Measurements from ENCODE around the gene TMEM107.

The TMEM107 gene

DNA sequence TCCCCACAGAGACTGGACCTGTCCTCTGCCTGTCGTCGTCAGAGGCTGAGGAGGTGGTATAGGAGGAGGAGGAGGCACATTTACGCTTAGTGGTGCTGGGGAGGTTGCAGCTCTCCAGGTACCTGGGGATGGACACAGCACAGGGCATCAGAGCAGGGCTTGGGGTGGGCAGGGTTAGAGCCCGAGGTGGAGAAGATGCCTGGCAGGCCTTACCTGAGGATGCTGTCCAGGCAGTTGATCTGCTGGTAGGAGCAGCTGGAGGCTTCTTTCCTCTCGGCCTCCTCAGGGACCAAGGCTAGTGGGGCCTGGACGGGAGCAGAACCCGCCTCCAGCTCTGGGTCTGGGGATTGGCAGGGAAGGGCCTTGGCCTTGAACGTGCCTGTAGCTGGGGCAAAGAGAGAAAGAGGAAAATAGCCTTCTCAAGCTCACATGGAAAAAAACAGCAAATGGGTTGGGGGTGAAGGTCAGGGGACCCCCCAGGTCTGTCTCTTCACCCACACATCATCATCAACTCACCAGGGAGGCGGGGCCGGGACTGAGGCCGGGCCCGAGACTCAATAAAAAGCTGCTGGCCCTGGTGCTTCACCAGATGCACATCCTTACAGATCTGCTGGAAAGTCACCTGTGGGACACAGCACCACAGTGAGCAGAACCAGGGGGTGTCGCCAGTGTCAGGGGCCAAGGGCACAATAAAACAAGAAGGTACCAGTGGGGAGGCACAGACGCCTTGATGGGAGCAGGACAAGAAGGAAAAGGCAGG is 29.6 kb downstream of the TMEM107 start:
- in situ Hi-C loops (cut with MboI; ENCODE audit: low sequenced_read_pairs), result no loop called here
- H3K4me3 ChIP-seq, result no peak overlapping the region
- no peak for DNase-seq (ENCODE audit: low spot score in 2 of 2)

DNA sequence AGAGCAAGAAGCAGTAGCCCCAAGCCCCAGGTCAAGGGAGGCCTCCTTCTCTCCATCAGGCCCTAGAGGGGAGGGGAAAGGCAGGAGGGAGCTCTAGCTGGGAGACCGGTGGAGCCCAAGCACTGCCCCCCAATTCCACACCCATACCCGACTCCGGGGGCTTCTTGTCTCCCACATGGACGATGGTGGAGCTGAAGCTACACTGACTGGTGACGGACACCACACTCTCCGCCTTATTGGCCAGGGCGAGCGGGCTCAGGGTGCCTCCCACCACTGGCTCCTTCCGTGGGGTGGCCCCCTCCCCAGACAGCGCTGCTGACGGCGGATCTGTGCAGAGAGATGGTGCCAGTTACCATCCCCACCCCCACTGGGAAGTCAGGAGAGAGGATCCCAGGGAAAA is 30.4 kb downstream of the TMEM107 start:
- in situ Hi-C loops (cut with MboI; ENCODE audit: low sequenced_read_pairs), result no loop called here
- Histone ChIP-seq H3K4me1 (peaks cover 1% of the 10 kb centered on the region; the same call in 1 of the 2 replicates), H3K36me3 (replicated peaks) (peaks cover 72% of the 10 kb centered on the region), H3K27me3 (ENCODE audit: low read depth) (no peaks in the 10 kb centered on the region), H3K9me3 (no peaks in the 10 kb centered on the region), H3K4me3 (no peak overlapping the region)
- DNase-seq (ENCODE audit: low spot score in 2 of 2), result no peak

More for the DNA sequence above, 29.6 kb downstream of the TMEM107 start:
- H3K27me3 ChIP-seq (ENCODE audit: low read depth), result no peaks in the 10 kb centered on the region
- H3K4me1 ChIP-seq, result peaks cover 6% of the 10 kb centered on the region
- H3K36me3 ChIP-seq (replicated peaks), result peaks cover 67% of the 10 kb centered on the region
- no peaks in the 10 kb centered on the region for H3K9me3 ChIP-seq

DNA sequence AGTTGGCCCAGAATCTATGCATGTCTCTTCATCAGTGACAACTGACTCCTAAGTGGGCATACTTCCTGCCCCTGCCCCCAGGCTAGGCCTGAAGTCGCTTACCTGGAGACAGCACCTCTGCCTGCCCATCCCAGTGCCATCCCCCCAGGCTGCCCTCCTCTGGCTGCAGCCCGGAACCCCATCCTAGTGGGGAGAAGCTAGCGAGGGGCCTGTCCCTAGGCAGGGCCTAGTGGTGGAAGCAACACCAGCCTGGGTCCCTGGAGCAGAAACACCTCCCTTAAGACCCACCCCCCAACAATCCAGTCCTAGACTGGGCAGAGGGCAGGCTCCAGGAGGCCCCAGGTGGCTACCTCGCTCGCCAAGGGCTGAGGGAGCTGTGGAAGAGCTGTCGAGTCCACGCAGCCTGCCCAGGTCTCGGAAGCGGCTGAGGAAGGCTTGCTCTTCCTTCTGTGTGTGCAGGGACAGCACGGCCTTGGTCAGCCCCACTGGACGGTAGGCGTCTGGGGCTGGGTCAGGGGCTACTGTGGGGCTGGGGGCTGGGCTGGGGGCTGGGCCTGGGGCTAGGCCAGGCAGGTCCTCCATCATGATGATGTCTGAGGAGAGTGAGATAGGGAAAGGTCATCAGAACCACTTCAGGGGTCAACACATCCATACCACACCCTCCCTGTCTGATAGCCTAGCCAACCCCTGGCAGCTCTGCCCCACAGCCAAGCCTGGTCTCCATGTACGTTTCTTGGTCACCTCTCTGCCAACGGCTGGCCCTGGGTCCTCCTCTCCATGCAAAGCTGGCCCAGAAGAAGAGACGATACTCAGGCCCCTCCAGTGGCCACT is 31.6 kb downstream of the TMEM107 start:
- Histone ChIP-seq H3K36me3 (replicated peaks) (peaks cover 73% of the 10 kb centered on the region), H3K4me3 (no peak overlapping the region), H3K27me3 (ENCODE audit: low read depth) (no peaks in the 10 kb centered on the region), H3K9me3 (no peaks in the 10 kb centered on the region), H3K4me1 (no peaks in the 10 kb centered on the region)
- in situ Hi-C loops (cut with MboI; ENCODE audit: low sequenced_read_pairs), result no loop called here
- no peak for DNase-seq (ENCODE audit: low spot score in 2 of 2)

DNA sequence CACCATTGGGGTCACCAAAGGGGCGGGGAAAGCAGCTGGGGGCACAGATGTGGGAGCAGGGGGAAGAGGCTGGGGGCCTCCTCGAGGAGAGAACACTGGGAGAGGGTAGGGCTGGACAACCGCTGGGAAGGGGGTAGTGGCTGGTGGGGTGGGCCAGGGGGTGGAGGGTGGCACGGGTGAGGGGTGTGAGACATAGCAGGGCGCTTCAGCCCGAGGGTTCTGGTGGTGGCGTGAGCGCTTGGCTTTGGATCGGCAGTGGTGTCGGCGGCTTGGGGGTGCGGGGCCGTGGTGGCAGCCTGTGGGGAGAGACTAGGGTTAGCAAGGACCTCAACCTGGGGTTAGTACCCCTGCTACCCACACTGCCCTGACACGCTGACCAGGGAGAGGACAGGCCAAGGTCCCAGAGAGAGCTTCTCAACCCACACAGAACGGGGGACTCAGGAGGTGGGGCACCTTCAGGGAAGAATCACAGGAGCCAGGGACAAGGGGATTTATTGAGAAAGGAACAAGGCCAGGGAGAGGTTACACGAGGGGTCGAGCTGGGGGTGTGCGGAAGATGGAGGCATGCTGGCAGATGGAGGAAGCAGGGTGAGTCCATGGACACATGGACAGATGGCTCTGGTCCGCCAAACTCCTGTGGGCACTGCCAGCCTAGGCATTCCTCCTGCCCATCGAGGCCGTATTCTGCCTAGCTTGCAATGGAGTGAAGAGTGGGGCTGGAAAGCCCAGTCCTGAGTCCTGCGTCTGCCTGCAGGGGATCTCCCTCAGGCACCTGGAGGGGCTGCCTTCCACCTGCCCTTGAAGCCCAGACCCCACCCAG is 32.4 kb downstream of the TMEM107 start:
- H3K9me3 ChIP-seq, result no peaks in the 10 kb centered on the region
- no peaks in the 10 kb centered on the region for H3K4me1 ChIP-seq
- no peaks in the 10 kb centered on the region for H3K27me3 ChIP-seq (ENCODE audit: low read depth)
- in situ Hi-C loops (cut with MboI; ENCODE audit: low sequenced_read_pairs), result no loop called here
- H3K36me3 ChIP-seq (replicated peaks), result peaks cover 68% of the 10 kb centered on the region
- H3K4me3 ChIP-seq, result no peak overlapping the region
- DNase-seq (ENCODE audit: low spot score in 2 of 2), result no peak

DNA sequence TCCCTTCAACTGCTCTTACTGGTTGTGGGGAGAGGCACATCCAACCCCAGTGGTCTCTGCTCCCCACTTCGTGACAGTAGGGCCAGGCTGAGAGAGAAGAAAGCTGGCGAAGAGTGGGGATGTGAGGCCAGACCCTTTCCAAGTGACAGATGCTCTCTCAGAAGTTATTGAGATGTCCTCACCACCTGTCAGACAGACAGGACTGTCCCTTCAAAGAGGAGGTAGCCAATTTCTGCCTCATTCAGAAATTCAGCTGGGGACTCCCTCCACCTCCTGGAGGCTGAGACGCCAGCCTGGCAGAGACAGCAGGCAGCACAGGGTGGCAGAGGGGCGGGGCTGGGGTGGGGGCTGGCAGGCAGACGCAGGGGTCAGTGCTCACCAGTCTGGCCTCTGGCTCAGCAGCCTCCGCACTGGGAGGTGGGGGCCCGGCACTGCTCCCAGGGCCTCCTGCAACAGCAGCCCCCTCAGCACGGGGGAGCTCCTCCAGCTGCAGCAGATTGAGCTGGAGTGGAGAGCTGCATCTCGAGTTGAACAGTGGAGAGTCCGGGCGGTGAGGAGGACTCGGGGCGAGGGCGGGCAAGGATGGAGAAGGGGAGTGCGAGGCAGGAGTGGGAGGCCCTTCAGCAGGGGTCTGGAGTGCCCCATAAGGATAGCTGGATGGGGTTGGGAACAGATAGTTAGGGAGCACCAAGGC is 33.1 kb downstream of the TMEM107 start:
- H3K9me3 ChIP-seq, result no peaks in the 10 kb centered on the region
- H3K36me3 ChIP-seq (replicated peaks), result peaks cover 61% of the 10 kb centered on the region
- no peak for DNase-seq (ENCODE audit: low spot score in 2 of 2)
- H3K4me3 ChIP-seq, result no peak overlapping the region
- peaks cover 4% of the 10 kb centered on the region for H3K4me1 ChIP-seq
- in situ Hi-C loops (cut with MboI; ENCODE audit: low sequenced_read_pairs), result no loop called here
- no peaks in the 10 kb centered on the region for H3K27me3 ChIP-seq (ENCODE audit: low read depth)

DNA sequence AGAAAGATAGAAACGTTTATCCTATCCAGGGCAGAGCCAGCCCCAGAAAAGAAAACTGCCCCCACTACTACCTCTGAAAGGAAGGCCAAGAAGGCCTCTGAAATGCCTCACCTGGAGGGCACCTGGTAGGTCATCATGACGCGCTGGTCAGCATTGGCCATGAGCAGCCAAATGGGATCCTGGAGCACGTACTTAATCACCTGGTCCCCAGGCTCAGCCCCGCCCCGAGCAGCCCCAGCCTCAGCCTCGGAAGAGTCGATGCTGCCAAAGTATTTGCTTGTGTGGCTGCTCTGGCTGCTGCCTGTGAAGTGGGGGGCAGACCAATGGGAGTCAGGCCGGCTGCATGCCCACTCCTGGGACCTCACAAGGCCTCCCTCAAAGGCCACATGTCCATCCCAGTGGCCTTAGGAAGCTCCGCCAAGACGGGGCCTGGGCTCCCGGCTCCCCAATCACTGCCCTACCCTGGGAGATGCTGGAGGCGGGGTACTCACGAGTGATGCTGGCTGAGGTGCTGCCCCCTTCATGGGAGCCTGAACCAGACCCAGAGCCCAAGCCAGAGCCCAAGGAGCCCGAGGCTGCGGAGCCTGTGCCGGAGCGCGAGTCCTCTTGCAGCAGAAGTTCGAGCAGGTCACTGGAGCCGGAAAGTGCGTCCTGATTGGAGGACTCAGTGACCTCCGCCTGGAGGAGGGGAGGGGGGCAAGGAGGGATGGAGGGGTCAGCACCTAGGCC is 33.9 kb downstream of the TMEM107 start:
- no peak overlapping the region for H3K4me3 ChIP-seq
- H3K27me3 ChIP-seq (ENCODE audit: low read depth), result no peaks in the 10 kb centered on the region
- H3K4me1 ChIP-seq, result peaks cover 9% of the 10 kb centered on the region
- H3K36me3 ChIP-seq (replicated peaks), result peaks cover 54% of the 10 kb centered on the region
- H3K9me3 ChIP-seq, result no peaks in the 10 kb centered on the region
- in situ Hi-C loops (cut with MboI; ENCODE audit: low sequenced_read_pairs), result no loop called here
- no peak for DNase-seq (ENCODE audit: low spot score in 2 of 2)

DNA sequence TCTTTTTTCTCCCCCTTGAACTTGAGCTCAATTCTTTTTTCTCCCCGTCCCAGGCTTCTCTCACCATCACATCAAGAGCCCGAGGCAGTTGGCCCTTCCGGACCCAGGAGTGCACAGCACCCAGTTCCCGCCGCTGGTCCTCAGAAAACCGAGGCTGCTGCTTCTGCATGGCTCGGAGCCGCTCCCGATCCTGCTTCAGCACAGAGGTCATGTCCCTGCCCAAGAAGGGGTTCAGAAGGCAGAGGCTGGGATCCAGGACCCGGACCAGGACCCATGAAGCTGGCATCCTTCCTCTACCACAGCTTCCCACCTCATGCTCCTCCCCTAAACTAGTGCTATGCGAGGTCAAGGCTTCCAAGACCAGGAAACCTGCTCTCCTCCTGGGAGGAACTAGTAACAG is 34.4 kb downstream of the TMEM107 start:
- in situ Hi-C loops (cut with MboI; ENCODE audit: low sequenced_read_pairs), result no loop called here
- Histone ChIP-seq H3K9me3 (no peaks in the 10 kb centered on the region), H3K4me3 (no peak overlapping the region), H3K4me1 (peaks cover 9% of the 10 kb centered on the region), H3K36me3 (replicated peaks) (peaks cover 49% of the 10 kb centered on the region), H3K27me3 (ENCODE audit: low read depth) (no peaks in the 10 kb centered on the region)
- no peak for DNase-seq (ENCODE audit: low spot score in 2 of 2)

DNA sequence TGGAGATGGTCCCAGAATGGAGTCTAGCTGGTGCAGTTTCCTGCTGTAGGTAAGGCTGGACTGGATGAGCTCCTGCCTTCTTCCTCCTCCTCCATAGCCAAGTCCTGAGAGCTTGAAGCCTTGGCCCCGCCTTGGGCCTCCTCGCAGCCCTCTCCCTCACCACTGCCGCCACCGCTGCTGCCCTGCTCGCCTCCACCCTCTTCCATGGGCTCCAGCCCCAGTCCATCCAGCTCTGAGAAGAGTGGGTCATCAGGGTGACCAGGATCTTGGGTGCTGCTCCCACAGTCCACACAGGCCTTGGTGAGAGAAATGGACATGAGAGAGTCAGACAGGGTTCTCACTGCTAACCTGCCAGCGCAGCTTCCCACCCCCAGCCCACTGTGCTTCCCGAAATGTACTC is 35.1 kb downstream of the TMEM107 start:
- H3K27me3 ChIP-seq (ENCODE audit: low read depth), result no peaks in the 10 kb centered on the region
- H3K36me3 ChIP-seq (replicated peaks), result peaks cover 43% of the 10 kb centered on the region
- in situ Hi-C loops (cut with MboI; ENCODE audit: low sequenced_read_pairs), result no loop called here
- no peak for DNase-seq (ENCODE audit: low spot score in 2 of 2)
- peaks cover 9% of the 10 kb centered on the region for H3K4me1 ChIP-seq
- H3K4me3 ChIP-seq, result no peak overlapping the region
- no peaks in the 10 kb centered on the region for H3K9me3 ChIP-seq

DNA sequence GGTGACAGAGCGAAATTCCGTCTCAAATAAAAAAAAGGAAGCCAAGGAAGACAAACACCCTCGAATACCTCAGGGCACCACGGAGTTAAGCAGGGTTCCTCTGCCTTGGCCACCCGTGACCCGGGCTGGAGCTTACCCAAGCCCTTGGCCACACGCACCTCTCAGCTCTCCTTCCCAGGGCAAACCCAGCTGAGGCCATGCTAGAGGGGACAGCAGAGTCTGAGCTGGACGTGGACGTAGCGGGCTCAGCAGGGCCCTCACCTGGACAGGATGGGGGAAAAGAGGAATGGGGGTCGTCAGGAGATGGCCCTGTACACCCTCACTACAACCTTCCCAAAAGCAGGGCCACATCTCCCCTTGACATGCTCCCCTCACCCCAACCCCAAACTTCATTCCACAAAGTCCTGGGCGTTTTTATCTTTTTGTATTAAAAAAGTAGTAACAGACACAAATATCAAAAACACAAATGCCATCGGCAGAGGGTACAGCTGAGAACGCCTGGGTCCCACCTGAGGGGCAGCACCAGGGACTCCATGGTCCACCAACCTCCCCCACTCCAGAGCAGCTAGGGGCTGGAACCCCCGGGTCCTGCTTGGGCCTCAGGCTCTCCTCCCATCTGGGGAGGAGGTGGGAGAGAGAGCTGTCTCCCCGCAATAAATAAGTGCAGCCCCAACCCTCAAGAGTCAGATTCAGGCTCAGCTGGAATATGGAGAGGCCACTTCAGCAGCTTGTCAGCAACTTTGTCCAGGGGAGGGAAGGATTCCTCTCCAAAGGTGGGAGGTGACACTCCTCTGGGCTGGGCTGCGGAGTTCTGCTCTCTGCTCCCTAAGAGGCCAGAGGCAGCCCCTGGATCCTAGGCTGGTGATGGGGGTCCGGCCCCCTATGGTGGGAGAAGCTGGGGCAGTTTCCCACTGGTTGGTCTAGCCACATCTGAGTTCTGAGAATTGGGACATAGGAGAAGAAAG is 35.8 kb downstream of the TMEM107 start:
- DNase-seq (ENCODE audit: low spot score in 2 of 2), result no peak
- Histone ChIP-seq H3K36me3 (replicated peaks) (peaks cover 38% of the 10 kb centered on the region), H3K27me3 (ENCODE audit: low read depth) (no peaks in the 10 kb centered on the region), H3K4me1 (peaks cover 9% of the 10 kb centered on the region), H3K4me3 (no peak overlapping the region), H3K9me3 (no peaks in the 10 kb centered on the region)
- in situ Hi-C loops (cut with MboI; ENCODE audit: low sequenced_read_pairs), result no loop called here

DNA sequence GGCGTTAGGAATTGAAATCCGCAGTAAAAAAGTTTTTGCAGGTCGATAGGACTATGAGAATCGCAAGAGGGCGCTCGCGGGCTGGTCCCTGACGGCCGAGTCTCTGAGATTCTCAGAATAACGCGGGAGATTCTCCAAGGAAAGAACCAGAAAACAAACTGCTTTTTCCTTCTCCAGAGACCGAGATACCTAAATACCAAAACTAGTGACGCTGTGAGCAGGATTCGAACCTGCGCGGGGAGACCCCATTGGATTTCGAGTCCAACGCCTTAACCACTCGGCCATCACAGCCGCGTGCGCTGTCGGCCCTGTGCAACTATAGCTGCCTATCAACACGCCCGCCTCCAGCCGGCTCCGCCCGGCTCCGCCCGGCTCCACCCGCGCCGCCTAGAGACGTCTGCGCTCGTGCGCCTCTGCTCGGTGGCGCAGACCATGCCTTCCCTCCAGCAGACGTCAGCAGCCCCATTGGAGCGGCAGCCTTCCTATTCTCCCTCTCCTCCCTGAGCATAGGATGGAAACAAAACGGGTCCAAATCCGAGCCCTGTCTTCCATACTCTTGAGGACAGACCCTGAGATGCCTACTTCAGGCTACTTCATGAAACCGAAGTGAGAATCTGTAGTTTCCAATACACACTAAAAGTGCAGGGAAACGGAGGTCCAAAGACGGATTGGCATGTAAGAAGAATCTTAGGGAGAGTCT is 37.4 kb downstream of the TMEM107 start:
- Histone ChIP-seq H3K4me3 (peak overlapping the region; percentile 43), H3K36me3 (replicated peaks) (peaks cover 29% of the 10 kb centered on the region), H3K9me3 (no peaks in the 10 kb centered on the region), H3K4me1 (peaks cover 13% of the 10 kb centered on the region), H3K27me3 (ENCODE audit: low read depth) (no peaks in the 10 kb centered on the region)
- in situ Hi-C loops (cut with MboI; ENCODE audit: low sequenced_read_pairs), result no loop called here
- DNase-seq (ENCODE audit: low spot score in 2 of 2), result peak; percentile 97

DNA sequence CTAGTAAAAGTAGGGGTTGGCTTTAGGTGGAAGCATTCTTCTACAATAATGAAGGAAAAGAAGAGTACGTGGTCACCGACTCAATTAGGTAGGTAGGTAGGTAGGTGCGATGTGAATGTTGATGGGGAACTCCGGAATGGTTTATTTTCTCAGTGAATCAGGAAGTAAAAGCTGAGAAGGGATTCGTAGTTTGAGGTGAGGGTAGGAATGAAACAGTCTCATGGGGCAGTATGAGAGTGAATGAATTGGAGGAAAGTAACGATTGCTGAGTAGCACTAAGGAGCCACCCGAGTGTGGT is 37.9 kb downstream of the TMEM107 start:
- no peak for DNase-seq (ENCODE audit: low spot score in 2 of 2)
- Histone ChIP-seq H3K36me3 (replicated peaks) (peaks cover 27% of the 10 kb centered on the region), H3K4me1 (peaks cover 16% of the 10 kb centered on the region), H3K9me3 (no peaks in the 10 kb centered on the region), H3K4me3 (peak overlapping the region; percentile 43), H3K27me3 (ENCODE audit: low read depth) (no peaks in the 10 kb centered on the region)
- in situ Hi-C loops (cut with MboI; ENCODE audit: low sequenced_read_pairs), result no loop called here

Measured in HAP-1 (cell line).